Prostate gland (tissue), 2 donors: ENCODE measurements around the gene ASTL. TPM values are rescaled to one million over a fixed set of nuclear protein-coding genes. Genes with fewer than 3 reads are reported as not detected.
A peak's percentile ranks its signal among the peaks of the same experiment; 100 is the strongest.

ENCODE experiments used
- DNase-seq: peaks from one replicate; pipeline ENCODE4 v3.0.0-alpha.2; 2019; ENCODE audit warnings: low spot score
- H3K27ac ChIP-seq, 2 donors: fragments of 200-600 bp; sonication (generic); 2 replicates each; pipeline ENCODE4 v1.5.1; 2017 to 2019
- H3K27me3 ChIP-seq: fragments of 200-600 bp; sonication (generic); replicated peaks from 2 replicates; pipeline ENCODE4 v1.5.1; 2019; ENCODE audit not compliant: insufficient read depth
- H3K36me3 ChIP-seq, 2 donors: fragments of 200-600 bp; sonication (generic); 1 replicate in 1 of 2; 2 replicates in 1 of 2; pipeline versions ENCODE4 v1.5.1 to v1.8.1; 2017 to 2019
- H3K4me1 ChIP-seq: fragments of 200-600 bp; sonication (generic); replicated peaks from 2 replicates; pipeline ENCODE4 v1.5.1; 2019
- H3K4me3 ChIP-seq, 2 donors: fragments of 200-600 bp; sonication (generic); 2 replicates each; pipeline ENCODE4 v1.5.1; 2017 to 2019
- H3K9me3 ChIP-seq: fragments of 200-600 bp; sonication (generic); 2 replicates; pipeline ENCODE4 v1.5.1; 2017
- POLR2A ChIP-seq: fragments of 450-650 bp; IDR thresholded peaks from one replicate; pipeline ENCODE4 v1.6.1; 2016; ENCODE audit warnings: antibody characterized with exemption, mild to moderate bottlenecking
- POLR2AphosphoS5 ChIP-seq: sonication (generic); formaldehyde crosslinking; IDR thresholded peaks from one replicate; pipeline ENCODE4 v1.6.1; 2017; ENCODE audit warnings: antibody characterized with exemption
- WGBS: methylation state at CpG from one replicate; pipeline ENCODE4 v1.1.5; 2018; 5-methylcytosine and 5-hydroxymethylcytosine counted together
- intact Hi-C: fragments of 100-400 bp; cut with DNase I; formaldehyde crosslinking; loops from one replicate; pipeline ENCODE4 v1.14.2; 2022
- total RNA-seq, 2 donors: library from RNA; depleted of rRNA; stranded (reverse); fragments of >200 nt; gene quantifications; one replicate each; pipeline ENCODE4 v1.1.0, GENCODE V29; 2016
- TF ChIP-seq, protein P1 (sequence below), 4 experiments: fragments of 200-600 bp in 2 of 4; fragments of 450-650 bp in 2 of 4; sonication (generic) in 2 of 4; IDR thresholded peaks; 1 replicate in 3 of 4; 2 replicates in 1 of 4; pipeline ENCODE4 v1.5.1; 2016 to 2019; ENCODE audit warnings: antibody characterized with exemption in 4 of 4, mild to moderate bottlenecking in 2 of 4, moderate library complexity in 2 of 4

ASTL gene
- total RNA-seq, 2 donors from 2014 or later, result 0.57 TPM; not detected in 1

DNA sequence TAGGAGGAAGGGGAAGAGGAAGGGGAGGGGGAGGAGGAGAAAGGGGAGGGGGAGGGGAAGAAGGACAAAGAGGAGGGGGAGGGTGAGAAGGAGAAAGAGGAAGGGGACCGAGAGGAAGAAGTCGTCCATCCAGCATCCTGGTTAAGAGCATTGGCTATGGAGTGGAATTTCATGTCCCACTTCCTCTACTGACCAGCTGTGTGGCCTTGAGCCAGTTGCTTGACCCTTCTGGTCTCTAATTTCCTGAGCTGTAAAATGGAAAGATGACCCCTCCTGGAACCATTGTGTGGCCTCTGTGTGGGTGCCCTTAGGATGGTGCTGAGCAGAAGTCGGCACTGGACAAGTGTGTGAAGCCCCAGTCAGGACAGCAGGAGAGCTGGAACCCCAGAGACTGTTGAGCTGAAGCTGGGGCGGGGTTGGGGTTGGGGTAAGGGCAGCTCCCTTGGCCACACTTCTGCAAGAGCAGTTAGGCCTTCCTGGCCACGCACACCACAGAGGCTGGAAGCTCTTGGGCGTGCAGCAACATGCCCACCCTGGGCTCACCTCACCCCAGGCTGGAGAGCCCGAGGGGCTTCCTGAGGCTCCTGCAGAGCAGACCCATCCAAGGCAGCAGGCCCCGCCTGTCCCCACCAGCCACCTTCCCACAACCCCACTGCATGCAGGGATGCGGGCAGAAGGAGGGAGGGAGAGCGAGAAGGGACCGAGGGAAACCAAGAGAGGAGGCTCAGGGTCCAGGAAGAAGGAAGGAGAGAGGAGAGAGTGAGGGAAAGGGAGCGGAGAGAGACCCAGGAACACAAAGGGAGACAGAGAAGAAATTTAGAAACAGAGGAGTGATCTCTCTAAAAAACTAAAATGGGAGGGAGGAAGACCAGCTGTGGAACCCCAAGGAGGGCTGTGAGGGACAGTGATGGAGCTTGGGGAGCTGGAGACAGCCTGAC, 38.2 kb downstream of the ASTL start:
- intact Hi-C loops, result no loop called here

DNA sequence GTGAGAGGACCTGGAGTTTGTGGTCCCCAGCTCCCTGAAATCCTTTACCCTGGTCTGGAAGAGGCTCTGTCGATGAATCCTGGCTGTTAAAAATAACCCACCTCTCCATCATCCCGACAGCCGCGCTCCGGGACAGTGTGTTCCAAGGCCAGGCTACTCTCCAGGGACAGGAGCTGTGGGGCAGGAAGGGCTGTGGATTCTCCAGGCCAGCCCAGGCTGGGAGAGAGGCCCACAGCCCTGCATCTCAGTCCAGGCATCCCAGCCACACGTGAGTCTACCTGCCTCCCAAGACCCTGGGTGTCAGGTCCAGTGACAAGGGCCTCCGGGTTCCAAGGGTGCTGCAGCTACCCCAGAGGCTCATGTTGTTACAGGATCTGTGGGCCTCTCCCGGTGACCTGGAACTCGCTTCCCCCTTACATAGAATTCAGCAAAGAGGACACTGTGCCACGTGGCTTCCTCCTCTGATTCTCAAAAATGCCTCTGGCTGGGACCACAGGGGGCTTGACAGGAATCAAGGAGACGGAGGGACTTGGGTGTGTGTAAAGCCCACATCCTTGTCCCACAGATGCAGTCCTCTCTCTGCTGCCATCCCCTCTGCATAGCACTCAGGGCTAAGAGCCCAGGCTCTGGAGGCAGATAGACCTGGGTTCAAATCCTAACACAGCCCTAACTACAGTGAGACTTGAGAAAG, 39.3 kb downstream of the ASTL start:
- Histone ChIP-seq H3K9me3 (no peaks in the 10 kb centered on the region), H3K4me1 (no peaks in the 10 kb centered on the region), H3K4me3 (no peak overlapping the region), H3K36me3 (no peaks in the 10 kb centered on the region), H3K27me3 (no peaks in the 10 kb centered on the region), H3K27ac (peak overlapping the region; percentile 49 to 61)
- DNase-seq, result no peak
- TF ChIP-seq POLR2AphosphoS5 (no peak), POLR2A (no peak)
- TF ChIP-seq, protein P1, sequence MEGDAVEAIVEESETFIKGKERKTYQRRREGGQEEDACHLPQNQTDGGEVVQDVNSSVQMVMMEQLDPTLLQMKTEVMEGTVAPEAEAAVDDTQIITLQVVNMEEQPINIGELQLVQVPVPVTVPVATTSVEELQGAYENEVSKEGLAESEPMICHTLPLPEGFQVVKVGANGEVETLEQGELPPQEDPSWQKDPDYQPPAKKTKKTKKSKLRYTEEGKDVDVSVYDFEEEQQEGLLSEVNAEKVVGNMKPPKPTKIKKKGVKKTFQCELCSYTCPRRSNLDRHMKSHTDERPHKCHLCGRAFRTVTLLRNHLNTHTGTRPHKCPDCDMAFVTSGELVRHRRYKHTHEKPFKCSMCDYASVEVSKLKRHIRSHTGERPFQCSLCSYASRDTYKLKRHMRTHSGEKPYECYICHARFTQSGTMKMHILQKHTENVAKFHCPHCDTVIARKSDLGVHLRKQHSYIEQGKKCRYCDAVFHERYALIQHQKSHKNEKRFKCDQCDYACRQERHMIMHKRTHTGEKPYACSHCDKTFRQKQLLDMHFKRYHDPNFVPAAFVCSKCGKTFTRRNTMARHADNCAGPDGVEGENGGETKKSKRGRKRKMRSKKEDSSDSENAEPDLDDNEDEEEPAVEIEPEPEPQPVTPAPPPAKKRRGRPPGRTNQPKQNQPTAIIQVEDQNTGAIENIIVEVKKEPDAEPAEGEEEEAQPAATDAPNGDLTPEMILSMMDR (IDR thresholded peaks at IDR 0.05), result no peak
- intact Hi-C loops, result no loop called here
- 73% methylated on average over 11 of the region's 11 CpGs for WGBS

More for the DNA sequence above, 38.2 kb downstream of the ASTL start:
- H3K27me3 ChIP-seq, result no peaks in the 10 kb centered on the region
- H3K4me3 ChIP-seq, result no peak overlapping the region
- no peak overlapping the region for H3K27ac ChIP-seq
- WGBS, result 71% methylated on average over 12 of the region's 12 CpGs
- no peaks in the 10 kb centered on the region for H3K9me3 ChIP-seq
- no peak for TF ChIP-seq POLR2AphosphoS5
- H3K36me3 ChIP-seq, result no peaks in the 10 kb centered on the region
- no peak for DNase-seq
- no peaks in the 10 kb centered on the region for H3K4me1 ChIP-seq

DNA sequence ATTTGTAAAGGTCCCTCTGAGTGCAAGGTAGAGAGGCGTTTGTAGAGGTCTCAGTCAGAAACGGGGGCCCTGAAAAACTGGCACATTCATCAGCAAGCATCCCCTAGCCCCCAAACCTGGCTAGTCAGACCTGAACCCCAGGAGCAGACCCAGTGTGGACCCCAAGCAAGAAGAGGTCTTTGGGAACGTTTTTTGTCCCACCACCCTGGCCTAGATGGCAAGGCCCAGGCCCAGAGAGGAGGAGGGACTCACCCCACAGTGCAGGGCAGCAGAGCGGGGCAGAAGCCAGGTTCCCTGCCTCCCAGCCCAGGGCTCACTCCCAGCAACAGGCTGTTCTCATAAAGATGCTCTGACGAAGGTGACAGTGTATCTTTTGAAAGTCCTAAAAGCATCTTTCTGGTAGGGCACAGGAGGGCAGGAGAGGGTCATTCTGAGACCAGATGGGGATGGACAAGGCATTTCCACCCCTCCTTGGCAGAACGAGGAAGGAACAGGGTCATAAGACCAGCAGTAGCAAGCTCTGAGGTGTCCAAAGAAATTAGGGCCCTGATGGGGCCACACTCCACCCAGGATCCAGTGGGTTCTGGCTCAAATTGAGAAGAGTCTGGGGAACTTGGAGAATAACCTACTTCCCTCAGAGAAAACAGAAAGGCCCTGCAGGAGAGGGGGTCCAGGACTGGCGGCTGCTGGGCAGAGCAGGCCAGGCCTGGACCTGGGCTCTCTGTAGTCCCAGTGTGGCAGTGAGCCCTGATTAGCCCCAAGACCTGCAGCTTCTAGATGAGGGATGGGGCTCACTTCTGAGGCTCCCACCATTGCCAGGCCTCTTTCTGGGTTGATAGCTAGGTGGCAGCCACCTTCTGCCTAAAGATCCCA, 40.1 kb downstream of the ASTL start:
- no peaks in the 10 kb centered on the region for H3K27me3 ChIP-seq
- intact Hi-C loops, result no loop called here
- no peaks in the 10 kb centered on the region for H3K36me3 ChIP-seq
- H3K27ac ChIP-seq, result peak overlapping the region; percentile 49 to 61
- TF ChIP-seq, protein P1 (IDR thresholded peaks at IDR 0.05), result no peak
- TF ChIP-seq POLR2AphosphoS5 (no peak), POLR2A (no peak)
- H3K9me3 ChIP-seq, result no peaks in the 10 kb centered on the region
- DNase-seq, result no peak
- H3K4me3 ChIP-seq, result no peak overlapping the region
- no peaks in the 10 kb centered on the region for H3K4me1 ChIP-seq
- WGBS, result 80% methylated on average over 7 of the region's 7 CpGs

DNA sequence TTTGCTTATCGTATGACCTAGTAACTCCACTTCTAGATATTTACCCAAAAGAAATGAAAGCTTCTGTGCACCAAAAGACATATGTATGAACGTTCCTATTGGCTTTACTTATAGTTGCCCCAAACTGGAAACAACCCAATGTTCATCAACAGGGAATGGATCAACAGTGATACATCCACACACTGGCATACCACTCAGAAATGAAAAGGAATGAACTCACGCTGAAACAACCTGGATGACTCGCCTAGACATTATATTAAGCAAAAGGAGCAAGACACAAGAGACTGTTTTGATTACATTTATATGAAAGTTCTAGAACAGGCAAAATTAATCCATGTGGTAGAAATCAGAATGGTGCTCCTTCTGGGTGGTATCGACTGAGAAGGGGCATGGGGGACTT, 40.9 kb downstream of the ASTL start:
- Histone ChIP-seq H3K27me3 (no peaks in the 10 kb centered on the region), H3K4me3 (no peak overlapping the region), H3K9me3 (no peaks in the 10 kb centered on the region), H3K4me1 (no peaks in the 10 kb centered on the region), H3K27ac (no peak overlapping the region), H3K36me3 (no peaks in the 10 kb centered on the region)
- intact Hi-C loops, result no loop called here
- TF ChIP-seq POLR2AphosphoS5 (no peak), POLR2A (no peak)
- TF ChIP-seq, protein P1 (IDR thresholded peaks at IDR 0.05), result no peak
- WGBS, result 94% methylated on average over 5 of the region's 5 CpGs
- no peak for DNase-seq
